Choroid plexus epithelial cell (primary cell): Measurements from ENCODE around the gene ZNF692.

Source experiments
- DNase-seq: peaks from one replicate; pipeline ENCODE4 v3.0.0-alpha.2; 2010; ENCODE audit warnings: low read depth
- H3K4me3 ChIP-seq: 2 replicates; pipeline ENCODE4 v1.5.1; 2011; ENCODE audit warnings: low read depth, mild to moderate bottlenecking, control low read depth, low read length, moderate library complexity
- TF ChIP-seq, protein P1 (sequence below): conservative IDR thresholded peaks from 2 replicates; pipeline ENCODE4 v1.5.1; 2011; ENCODE audit warnings: low read depth, mild to moderate bottlenecking, control low read depth, inconsistent platforms, low read length, moderate library complexity

Gene ZNF692

DNA sequence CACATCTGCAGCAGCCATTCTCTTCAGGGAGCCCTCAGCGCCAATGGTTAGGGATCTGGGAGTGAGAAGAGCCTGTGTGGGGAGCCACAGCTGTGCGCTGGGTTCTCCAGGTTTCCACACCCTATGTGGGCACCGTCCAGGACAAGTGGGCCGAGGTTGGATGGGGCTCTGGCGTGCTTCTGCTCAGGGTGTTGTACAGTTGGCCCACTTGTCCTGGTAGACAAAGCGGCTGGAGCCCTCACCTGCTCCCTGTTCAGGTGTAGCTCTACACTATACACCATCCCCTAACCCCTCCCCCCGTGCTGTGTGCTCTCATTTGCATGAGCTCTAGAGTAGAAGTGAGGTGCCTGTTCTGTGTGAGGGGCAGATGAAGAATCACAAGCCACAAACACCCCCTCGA is 45.3 kb downstream of the ZNF692 start:
- H3K4me3 ChIP-seq, result no peak overlapping the region
- TF ChIP-seq, protein P1, sequence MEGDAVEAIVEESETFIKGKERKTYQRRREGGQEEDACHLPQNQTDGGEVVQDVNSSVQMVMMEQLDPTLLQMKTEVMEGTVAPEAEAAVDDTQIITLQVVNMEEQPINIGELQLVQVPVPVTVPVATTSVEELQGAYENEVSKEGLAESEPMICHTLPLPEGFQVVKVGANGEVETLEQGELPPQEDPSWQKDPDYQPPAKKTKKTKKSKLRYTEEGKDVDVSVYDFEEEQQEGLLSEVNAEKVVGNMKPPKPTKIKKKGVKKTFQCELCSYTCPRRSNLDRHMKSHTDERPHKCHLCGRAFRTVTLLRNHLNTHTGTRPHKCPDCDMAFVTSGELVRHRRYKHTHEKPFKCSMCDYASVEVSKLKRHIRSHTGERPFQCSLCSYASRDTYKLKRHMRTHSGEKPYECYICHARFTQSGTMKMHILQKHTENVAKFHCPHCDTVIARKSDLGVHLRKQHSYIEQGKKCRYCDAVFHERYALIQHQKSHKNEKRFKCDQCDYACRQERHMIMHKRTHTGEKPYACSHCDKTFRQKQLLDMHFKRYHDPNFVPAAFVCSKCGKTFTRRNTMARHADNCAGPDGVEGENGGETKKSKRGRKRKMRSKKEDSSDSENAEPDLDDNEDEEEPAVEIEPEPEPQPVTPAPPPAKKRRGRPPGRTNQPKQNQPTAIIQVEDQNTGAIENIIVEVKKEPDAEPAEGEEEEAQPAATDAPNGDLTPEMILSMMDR, result no peak
- DNase-seq, result no peak

DNA sequence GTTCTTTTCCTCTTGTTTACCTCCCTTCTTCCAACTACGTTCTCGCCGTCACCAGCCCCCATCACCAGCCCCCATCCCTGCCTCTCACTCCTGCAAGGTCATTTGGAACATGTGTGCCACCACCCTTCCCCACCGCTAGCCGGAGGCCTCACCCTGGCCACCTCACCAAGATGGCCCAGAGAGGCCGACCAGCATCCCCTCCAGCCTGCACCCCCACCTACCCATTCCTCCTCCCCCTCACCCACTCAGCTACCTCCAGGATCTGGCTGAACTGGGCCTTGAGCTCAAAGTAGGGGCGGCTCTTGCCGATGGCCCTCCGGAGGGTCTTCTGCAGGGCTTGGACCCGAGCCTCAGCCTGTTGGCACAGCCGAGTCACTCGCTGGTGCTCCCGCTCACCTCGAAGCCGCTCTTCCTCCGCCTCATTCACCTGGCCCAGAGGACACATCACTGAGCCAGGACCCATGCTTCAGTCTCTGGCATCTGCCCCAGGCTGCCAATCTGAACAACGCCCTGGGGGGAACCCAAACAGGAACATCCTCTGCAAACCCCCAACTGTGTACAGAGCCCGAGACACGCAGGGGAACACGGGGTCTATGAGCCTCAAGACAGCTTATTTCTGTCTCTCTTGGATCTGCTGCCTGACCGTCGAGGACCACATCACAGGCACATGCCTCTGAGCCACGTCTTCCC is 46.0 kb downstream of the ZNF692 start:
- DNase-seq, result no peak
- TF ChIP-seq, protein P1, result no peak
- H3K4me3 ChIP-seq, result no peak overlapping the region

DNA sequence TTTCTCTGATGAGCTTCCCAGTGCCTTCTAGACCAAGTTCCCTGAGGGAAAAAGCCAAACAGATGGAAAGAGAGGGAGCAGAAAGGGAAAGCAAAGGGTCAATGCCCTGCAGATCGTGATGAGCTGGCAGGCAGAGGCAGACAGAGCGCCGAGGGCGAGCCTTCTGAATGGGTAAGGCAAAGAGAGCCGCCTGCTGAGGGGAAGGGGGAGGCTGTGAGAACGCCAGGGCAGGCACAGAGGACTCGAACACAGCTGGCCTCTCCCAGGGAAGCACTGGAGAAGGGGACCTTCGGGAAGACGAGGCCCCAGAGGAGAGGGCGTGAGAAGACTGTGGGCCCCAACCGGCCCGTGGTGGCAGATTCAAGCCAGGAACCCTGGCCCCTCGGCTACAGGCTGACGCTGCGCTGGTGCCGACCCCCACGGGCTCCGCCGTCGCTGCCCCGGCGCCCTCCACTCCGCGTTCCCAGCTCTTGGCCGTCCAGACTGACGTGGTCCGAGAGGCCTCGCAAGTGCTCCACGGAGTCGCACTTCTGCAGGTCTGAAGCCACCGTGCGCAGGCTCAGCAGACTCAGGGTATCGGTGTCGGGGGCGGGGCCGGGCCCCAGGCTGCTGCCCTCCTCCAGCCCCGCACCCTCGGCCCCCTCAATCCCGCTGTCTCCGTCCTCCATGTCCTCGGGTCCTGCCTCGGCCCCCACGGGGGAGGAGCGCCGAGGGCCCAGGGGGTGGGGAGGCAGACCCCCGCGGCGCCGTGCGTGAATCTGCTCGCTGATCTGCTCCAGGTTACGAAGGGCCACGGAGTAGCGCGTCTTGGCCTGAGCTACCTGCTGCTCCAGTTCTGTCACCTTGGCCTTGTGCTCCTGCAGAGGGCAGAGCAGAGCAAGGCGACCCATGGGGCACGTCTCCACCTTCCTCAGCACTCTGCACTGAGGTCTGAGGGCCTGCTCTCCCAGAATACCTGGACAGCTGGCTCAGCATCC is 47.1 kb downstream of the ZNF692 start:
- TF ChIP-seq, protein P1, result peak; percentile 8
- H3K4me3 ChIP-seq, result no peak overlapping the region
- no peak for DNase-seq

DNA sequence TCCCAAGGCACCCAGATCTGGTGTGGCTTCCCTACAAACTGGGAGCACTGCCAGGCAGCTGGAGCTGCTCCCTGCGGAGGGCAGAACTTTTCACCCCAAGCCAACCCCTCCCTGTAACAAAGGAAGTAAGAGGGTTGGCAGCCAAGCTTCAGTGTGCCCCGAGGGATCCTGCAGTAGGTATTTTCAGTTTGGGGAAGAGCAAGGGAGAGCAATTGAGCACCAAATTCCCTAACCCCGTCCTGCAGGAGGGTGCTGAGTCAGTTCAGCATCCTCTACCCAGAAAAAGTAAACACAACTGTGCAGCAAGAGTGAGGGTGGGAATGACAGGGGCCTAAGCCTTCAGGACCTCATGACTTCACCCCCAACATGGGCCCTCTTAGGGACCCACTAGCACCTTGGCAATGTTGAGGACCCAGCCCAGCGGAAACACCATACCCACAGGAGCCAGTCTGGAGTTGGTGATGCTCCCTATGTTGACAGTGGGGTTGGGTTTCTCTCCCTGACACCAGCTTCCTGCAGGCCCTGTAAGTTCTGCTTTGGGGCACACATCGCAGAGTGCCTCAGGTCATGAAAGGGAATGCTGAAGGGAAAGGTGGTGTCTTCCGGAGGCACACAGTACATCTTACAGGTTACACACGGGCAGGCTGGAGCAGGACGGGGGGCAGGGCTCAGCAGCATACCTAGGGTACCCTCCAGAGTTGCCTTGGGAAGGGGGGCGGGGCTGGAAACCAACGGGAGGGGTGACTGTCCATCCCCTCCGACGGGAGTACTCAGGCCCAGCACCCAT is 48.0 kb downstream of the ZNF692 start:
- DNase-seq, result peak; percentile 20
- TF ChIP-seq, protein P1, result no peak
- H3K4me3 ChIP-seq, result no peak overlapping the region

DNA sequence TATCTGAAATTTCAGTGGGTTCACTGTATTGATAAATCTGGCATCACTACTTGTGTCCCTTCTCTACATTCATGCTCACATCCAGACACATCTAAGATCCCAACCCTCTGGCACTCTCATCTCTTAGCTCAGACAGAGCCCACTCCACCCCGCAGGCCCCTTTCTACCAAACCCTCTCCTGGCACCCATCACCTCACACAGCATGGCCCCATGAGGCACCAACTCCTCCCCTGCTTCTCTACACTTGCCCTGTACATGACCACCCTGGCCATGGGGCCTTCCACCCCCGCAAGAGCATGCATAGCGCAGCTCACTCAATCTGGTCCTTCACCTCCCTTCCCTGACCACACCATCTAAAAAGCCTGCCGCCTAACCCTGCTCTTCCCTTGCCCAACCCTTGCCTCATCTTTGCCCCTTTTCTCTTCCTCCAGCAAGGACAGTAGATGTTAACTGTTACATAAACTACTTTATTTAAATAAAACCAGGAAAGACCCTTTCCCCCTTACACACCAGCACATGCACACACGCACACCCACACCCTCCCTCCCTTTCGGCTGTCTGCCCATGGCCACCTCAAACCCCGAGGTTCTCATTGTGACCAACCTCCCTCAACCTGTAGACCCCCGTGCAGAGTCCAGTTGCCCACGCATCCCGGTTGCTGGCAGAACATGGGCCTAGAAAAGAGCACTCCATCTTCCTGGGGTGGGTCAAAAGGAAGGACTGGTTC is 48.7 kb downstream of the ZNF692 start:
- TF ChIP-seq, protein P1, result no peak
- H3K4me3 ChIP-seq, result no peak overlapping the region
- no peak for DNase-seq

DNA sequence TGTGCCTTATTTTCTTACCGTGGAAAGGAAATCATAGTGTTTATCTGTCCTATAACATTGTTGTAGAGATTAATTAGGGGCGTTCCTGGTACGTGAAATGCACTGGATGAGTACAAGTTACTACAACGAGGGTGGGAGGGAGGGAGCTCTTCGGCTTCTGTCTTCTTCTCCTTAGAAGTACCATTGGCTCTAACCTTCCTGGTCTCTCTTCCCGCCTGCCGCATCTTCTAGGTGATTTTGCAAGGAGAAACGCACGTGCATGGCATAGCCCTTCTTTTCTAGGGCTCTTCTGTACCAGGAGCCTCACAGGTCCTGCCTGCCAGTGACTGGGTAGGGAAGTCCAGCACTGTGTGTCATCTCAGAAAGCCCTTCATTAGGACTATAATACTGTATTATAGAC is 50.0 kb downstream of the ZNF692 start:
- DNase-seq, result no peak
- TF ChIP-seq, protein P1, result no peak
- H3K4me3 ChIP-seq, result no peak overlapping the region
